ENCODE measurements around the gene ZMIZ1. TPM values are rescaled to one million over a fixed set of nuclear protein-coding genes. Genes with fewer than 3 reads are reported as not detected.

ZMIZ1 gene
- total and polyA plus RNA-seq, 2 donors, result 30.2 to 54.6 TPM

DNA sequence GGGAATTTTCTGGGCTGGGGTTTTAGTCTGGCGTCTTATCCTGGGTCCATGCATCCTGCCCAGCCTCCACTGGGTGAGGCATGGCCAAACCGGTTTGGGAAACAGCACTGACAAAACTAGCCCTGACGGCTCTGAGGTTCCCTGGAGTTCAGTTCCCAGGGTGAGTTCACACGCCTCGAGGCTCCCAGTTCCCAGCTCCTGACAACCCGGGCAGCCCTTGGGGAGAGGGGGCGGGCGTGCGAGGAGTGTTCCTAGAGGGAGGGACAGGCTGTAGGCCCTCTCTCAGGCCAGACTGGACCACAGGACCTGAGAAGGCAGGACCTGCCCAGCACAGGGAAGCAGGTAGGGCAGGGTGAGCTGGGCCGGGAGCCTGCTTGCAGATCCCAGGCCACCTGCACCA, 196.2 kb downstream of the ZMIZ1 start:
- Histone ChIP-seq H3K4me3 (ENCODE audit: low read depth, low read length) (no peak overlapping the region), H3K27ac (ENCODE audit: low read depth) (peak overlapping the region; percentile 55), H3K36me3 (ENCODE audit: insufficient read depth) (no peaks in the 10 kb centered on the region), H3K4me1 (ENCODE audit: insufficient read depth) (peaks cover 2% of the 10 kb centered on the region)
- 71% methylated on average over 10 of the region's 10 CpGs for WGBS
- DNase-seq (ENCODE audit: extremely low spot score), result no peak

DNA sequence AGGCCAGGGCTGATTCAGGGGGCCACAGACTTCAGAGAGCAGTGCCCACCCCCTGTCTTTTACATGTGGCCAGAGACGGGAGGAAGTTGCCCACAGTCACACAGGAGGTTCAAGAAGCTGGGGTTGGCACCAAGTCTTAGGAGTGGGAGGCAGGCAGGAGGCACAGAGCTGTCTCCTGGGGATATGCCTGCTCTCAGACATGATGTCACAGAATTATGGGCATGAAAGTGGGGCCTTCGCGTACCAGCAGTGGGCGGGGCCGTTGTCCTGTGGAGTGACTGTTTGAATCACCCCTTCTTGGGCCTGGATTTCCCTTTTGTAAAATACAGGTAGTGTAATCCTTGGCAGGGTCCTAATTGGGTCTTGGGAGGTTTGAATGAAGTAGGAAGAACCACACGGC, 197.3 kb downstream of the ZMIZ1 start:
- DNase-seq (ENCODE audit: extremely low spot score), result no peak
- Histone ChIP-seq H3K4me1 (ENCODE audit: insufficient read depth) (peaks cover 2% of the 10 kb centered on the region), H3K27ac (ENCODE audit: low read depth) (peak overlapping the region; percentile 74), H3K36me3 (ENCODE audit: insufficient read depth) (no peaks in the 10 kb centered on the region), H3K4me3 (ENCODE audit: low read depth, low read length) (no peak overlapping the region)
- WGBS, result 65% methylated on average over 6 of the region's 6 CpGs

DNA sequence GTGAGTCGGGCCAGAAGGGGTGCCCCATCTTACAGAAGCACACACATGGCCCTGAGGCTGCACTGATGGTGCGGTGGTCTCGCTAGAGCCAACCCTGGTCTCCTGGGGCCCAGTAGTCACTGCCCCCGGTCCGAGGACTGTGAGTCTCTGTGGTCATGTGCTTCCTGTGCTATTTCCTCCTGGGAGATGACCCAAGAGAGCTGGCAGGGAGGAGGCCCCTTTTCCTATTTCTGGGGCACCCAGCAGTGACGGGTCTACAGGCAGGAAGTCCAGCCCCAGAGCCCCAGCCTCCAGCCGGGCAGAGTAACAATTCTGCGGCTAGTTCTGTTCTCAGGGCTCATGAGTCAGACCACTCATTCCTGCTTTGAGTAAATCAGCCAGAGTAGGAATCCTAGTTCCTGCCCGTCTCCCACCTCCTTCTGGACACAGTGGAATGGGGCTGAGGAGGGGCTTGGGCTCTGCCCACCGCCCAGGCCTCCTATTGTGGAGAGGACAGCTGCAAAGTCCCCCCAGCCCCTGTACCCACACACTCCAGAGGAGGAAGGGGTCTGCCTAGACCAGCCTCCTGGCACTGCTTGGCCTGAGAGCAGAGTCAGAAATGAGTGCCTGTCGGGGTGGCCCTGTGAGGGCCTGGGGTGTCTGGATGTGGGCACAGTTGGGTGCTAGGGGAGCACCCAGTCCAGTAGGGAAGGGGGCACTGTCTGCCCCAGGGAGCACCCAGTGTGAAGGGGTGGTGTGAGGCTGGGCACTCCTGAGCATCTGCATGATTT, 198.0 kb downstream of the ZMIZ1 start:
- no peak overlapping the region for H3K4me3 ChIP-seq (ENCODE audit: low read depth, low read length)
- peak overlapping the region; percentile 74 for H3K27ac ChIP-seq (ENCODE audit: low read depth)
- no peak for DNase-seq (ENCODE audit: extremely low spot score)
- no peaks in the 10 kb centered on the region for H3K36me3 ChIP-seq (ENCODE audit: insufficient read depth)
- 53% methylated on average over 11 of the region's 11 CpGs for WGBS
- H3K4me1 ChIP-seq (ENCODE audit: insufficient read depth), result peaks cover 2% of the 10 kb centered on the region

DNA sequence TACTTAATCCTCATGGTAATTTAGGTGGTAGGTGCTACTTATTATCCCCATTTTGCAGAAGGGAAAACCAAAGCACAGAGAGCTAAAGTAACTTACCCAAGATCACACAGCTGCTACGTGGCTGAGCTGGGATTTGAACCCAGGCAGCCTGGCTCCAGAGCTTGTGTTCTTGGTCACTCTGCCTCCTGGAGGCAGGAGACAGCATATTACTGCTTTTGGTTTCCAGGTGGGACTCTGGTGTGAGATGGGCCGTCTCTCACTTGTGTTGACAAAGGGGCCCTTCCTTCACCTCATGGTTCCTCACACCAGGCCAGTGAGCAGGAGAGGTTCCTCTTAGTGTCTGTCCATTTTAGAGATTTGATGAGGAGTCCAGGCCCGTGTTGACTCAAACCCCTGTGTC, 198.7 kb downstream of the ZMIZ1 start:
- Histone ChIP-seq H3K4me3 (ENCODE audit: low read depth, low read length) (no peak overlapping the region), H3K36me3 (ENCODE audit: insufficient read depth) (no peaks in the 10 kb centered on the region), H3K27ac (ENCODE audit: low read depth) (no peak overlapping the region), H3K4me1 (ENCODE audit: insufficient read depth) (peaks cover 2% of the 10 kb centered on the region)
- 75% methylated on average over 3 of the region's 3 CpGs for WGBS
- DNase-seq (ENCODE audit: extremely low spot score), result no peak

DNA sequence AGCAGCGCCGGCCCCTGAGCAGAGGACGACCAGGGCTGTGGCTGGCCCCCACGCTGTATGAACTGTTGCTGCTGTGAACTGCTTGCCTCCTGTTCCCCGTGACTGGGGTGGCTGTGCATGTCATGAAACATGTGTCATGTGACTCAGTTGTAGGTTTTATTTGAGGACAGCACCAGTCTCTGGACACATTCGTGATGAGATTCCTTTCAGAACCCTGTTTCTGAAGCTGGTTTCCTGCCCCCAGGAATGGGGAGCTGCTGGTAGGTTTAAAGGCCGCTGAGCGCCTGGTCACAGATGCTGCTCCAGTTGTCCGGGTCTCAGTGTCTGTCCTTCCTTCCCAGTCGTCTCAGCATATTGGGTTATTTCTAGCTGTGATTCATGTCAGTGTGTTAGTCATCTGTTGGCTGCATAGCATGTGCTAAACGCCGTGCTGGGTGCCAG, 199.4 kb downstream of the ZMIZ1 start:
- WGBS, result 70% methylated on average over 12 of the region's 12 CpGs
- no peak overlapping the region for H3K27ac ChIP-seq (ENCODE audit: low read depth)
- no peak for DNase-seq (ENCODE audit: extremely low spot score)
- H3K4me1 ChIP-seq (ENCODE audit: insufficient read depth), result peaks cover 2% of the 10 kb centered on the region
- H3K4me3 ChIP-seq (ENCODE audit: low read depth, low read length), result no peak overlapping the region
- H3K36me3 ChIP-seq (ENCODE audit: insufficient read depth), result no peaks in the 10 kb centered on the region

DNA sequence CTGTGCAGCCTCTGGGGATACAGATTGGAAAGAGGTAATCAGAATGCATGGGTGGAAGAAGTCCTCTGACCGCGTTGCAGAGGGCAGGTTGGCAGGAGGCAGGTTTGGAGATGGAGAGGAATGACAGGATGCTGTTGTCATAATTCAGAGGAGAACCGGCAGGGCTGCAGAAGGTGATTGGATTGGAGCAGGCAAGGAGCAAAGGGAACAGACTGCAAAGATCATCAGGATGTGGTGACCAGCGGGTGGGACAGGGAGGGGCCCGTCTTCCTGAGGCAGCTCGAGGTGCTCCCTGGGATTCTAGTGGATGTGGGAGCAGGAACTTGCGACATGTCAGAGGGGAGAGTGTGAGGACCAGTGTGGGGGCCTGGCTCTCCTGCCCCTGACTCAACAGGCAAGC, 200.0 kb downstream of the ZMIZ1 start:
- peaks cover 2% of the 10 kb centered on the region for H3K4me1 ChIP-seq (ENCODE audit: insufficient read depth)
- no peak overlapping the region for H3K27ac ChIP-seq (ENCODE audit: low read depth)
- 70% methylated on average over 7 of the region's 7 CpGs for WGBS

DNA sequence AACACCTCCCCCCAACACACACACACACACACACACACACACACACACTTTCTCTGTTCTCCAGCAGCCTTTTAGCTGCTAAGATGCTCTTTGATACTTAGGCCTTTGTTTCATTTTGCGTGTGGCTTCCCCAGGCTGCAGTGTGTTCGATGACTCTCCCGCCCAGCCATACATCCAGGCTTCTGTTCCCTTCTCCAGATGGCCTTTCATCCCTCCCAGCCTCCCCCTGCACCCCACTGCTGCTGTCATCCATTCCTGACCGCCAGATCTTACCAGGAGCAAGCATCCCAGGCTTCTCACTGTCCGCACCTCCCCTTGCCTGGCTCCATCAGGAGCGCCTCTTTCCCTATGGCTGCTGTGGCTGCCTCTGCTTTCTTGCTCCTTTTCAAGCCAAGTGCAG, 200.7 kb downstream of the ZMIZ1 start:
- Histone ChIP-seq H3K27ac (ENCODE audit: low read depth) (no peak overlapping the region), H3K36me3 (ENCODE audit: insufficient read depth) (no peaks in the 10 kb centered on the region), H3K4me1 (ENCODE audit: insufficient read depth) (peaks cover 2% of the 10 kb centered on the region), H3K4me3 (ENCODE audit: low read depth, low read length) (no peak overlapping the region)
- 92% methylated on average over 6 of the region's 6 CpGs for WGBS
- no peak for DNase-seq (ENCODE audit: extremely low spot score)

More for the DNA sequence above, 200.0 kb downstream of the ZMIZ1 start:
- no peak for DNase-seq (ENCODE audit: extremely low spot score)
- Histone ChIP-seq H3K36me3 (ENCODE audit: insufficient read depth) (no peaks in the 10 kb centered on the region), H3K4me3 (ENCODE audit: low read depth, low read length) (no peak overlapping the region)

DNA sequence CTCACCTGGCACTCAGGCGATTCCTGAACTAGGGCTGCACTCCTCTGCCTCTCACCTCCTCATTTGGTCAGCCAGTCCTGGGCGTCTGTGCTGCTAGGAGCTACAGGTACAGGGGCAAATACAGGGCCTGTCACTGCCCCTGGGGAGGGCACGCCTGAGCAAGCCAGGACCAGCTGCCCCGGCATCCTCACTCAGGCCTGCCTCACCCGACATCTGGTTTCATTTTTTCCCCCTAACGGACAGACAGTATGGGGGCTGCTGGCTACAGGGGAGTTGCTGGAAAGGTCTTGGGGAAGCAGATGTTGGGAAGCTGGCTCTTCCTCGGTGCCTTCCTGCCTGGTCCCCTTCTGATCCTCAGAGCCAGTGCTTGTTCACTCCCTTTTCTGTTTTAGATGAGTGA, 201.2 kb downstream of the ZMIZ1 start:
- peaks cover 2% of the 10 kb centered on the region for H3K4me1 ChIP-seq (ENCODE audit: insufficient read depth)

DNA sequence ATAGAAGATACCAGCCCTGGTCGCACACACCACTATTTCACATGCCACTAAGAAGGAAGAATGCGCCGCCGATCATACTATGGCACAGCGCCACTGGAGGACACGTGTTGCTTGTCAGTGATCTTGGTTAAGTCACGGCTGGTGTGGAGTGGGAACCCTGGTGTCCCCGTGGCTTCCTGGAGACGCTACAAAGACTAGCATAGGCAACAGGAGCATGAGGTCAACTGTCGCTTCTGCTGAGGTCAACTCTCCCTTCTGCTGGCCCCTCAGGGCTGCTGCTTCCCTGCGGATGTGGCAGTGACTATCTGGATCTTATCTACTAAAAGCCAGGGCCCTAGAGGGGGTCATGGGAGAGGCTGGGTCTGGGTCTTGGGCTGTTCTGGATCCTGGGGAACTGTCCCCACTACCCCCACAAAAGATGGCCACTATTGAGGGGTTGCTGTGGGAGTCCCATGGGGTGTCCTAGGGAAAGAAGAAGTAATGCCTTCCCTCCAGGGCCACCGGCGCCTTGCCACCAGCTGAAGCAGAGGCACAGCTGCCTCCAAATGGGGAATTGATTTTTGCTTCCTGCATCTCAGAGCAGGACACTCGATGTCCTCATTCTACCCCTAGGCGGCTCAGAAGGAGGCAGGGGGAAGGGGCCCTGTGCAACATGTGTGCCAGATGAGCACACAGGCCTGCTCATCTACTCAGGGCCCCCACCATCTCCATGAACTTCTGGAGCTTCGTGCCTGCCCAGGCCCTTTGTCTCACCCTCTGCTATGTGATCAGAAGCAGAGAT, 201.9 kb downstream of the ZMIZ1 start:
- H3K27ac ChIP-seq (ENCODE audit: low read depth), result no peak overlapping the region
- no peak overlapping the region for H3K4me3 ChIP-seq (ENCODE audit: low read depth, low read length)
- DNase-seq (ENCODE audit: extremely low spot score), result no peak
- H3K36me3 ChIP-seq (ENCODE audit: insufficient read depth), result no peaks in the 10 kb centered on the region
- WGBS, result 70% methylated on average over 16 of the region's 16 CpGs
- H3K4me1 ChIP-seq (ENCODE audit: insufficient read depth), result peaks cover 5% of the 10 kb centered on the region

More for the DNA sequence above, 201.2 kb downstream of the ZMIZ1 start:
- Histone ChIP-seq H3K4me3 (ENCODE audit: low read depth, low read length) (no peak overlapping the region), H3K36me3 (ENCODE audit: insufficient read depth) (no peaks in the 10 kb centered on the region), H3K27ac (ENCODE audit: low read depth) (no peak overlapping the region)
- no peak for DNase-seq (ENCODE audit: extremely low spot score)
- WGBS, result 82% methylated on average over 7 of the region's 7 CpGs

DNA sequence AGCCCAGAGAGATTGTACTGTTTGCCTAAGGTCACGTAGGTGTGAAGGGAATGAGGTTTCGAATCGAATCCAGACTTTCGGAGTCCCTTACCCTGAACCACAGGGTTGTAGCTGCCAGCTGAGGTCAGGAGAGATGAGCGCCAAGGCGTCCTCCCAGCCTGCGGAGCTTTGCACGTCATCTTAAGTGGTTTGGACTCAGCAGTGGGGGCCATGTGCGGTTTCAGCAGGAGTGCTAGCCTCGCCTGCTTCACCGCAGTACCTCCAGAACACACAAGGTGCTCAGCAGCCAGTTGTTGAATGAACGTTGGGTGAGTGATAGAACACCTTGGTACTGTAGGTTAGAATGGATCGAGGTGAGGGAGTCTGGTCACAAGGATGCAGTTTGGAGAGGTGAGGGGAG, 203.6 kb downstream of the ZMIZ1 start:
- Histone ChIP-seq H3K36me3 (ENCODE audit: insufficient read depth) (no peaks in the 10 kb centered on the region), H3K4me3 (ENCODE audit: low read depth, low read length) (no peak overlapping the region), H3K4me1 (ENCODE audit: insufficient read depth) (peaks cover 3% of the 10 kb centered on the region), H3K27ac (ENCODE audit: low read depth) (no peak overlapping the region)
- WGBS, result 93% methylated on average over 13 of the region's 13 CpGs
- no peak for DNase-seq (ENCODE audit: extremely low spot score)

DNA sequence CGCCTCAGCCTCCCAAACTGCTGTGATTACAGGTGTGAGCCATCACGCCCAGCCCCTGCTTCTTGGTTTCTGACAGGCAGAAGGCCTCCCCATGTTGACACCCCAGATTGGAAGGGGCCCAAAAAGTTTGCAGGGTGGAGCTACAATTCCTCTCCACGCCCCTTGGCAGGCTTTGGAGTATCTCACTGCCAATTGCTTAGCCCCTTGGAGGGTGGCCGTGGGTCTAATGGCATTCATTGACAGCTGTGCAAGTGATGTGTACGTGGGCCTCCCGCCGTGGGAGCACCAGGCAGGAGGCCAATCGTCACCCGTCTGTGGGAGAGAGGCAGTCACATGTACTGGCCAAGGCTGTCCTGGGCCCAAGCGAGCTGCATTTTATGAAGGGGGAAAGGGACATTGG, 204.8 kb downstream of the ZMIZ1 start:
- Histone ChIP-seq H3K4me1 (ENCODE audit: insufficient read depth) (peaks cover 3% of the 10 kb centered on the region), H3K27ac (ENCODE audit: low read depth) (peak overlapping the region; percentile 38), H3K36me3 (ENCODE audit: insufficient read depth) (no peaks in the 10 kb centered on the region), H3K4me3 (ENCODE audit: low read depth, low read length) (no peak overlapping the region)
- DNase-seq (ENCODE audit: extremely low spot score), result no peak
- WGBS, result 46% methylated on average over 10 of the region's 10 CpGs

DNA sequence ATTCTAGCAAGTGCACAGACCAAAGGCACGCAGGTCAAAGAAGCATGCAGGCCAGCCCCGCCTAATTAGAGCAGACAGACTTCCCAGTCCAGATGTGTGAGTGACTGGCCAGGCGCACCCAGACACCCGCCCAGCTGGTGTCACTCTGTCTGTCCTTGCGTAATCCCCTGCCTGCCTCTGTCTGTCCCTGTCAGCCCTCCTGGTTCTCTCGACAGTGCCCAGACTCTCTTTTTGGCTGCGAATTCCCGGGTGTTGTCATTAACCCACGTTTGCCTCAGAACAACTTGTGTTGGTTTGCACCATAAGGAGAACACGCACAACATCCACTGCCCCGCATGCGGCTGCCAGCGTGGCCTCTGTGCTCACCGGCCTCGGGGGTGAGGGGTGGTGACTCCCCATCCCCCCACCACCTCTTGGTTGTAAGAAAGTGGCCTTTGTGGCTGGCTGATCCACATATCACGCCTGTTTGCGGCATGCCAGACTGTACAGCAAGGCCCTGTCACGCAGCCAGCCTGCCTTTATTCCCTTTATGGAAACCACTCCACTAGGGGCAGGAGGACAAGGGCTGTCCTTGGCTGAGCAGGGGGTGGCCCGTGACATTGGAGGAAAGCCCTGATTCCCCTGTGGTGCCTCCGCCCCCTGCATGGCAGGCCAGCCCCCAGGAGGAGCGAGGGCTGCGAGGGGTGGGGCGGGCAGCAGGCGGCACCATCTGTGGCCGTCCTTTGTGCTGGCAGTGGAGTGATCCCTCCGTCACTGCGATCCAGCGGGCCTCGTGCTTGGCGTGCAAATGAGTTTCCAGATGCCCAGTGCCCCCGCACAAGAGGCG, 205.7 kb downstream of the ZMIZ1 start:
- 31% methylated on average over 32 of the region's 32 CpGs for WGBS
- DNase-seq (ENCODE audit: extremely low spot score), result no peak
- Histone ChIP-seq H3K36me3 (ENCODE audit: insufficient read depth) (no peaks in the 10 kb centered on the region), H3K4me3 (ENCODE audit: low read depth, low read length) (no peak overlapping the region), H3K4me1 (ENCODE audit: insufficient read depth) (peaks cover 3% of the 10 kb centered on the region), H3K27ac (ENCODE audit: low read depth) (peak overlapping the region; percentile 38)

DNA sequence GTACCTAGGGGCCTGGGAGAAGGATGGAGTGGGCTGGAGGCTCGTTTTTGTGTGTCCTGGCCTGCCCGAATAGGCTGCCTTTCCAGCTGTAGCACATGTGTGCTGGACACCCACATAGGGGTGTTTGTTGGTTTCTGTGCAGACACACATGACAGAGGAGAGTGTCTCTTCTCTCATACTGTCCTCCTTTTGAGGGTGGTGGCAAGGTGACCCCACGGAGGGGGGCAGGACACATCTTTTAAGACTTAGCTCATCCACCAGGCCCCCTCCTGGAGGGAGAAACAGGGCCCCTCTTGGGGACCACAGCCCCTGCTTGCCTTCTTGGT, 206.3 kb downstream of the ZMIZ1 start:
- no peaks in the 10 kb centered on the region for H3K36me3 ChIP-seq (ENCODE audit: insufficient read depth)
- H3K4me3 ChIP-seq (ENCODE audit: low read depth, low read length), result no peak overlapping the region
- H3K27ac ChIP-seq (ENCODE audit: low read depth), result no peak overlapping the region
- no peak for DNase-seq (ENCODE audit: extremely low spot score)
- H3K4me1 ChIP-seq (ENCODE audit: insufficient read depth), result peaks cover 3% of the 10 kb centered on the region
- 22% methylated on average over 3 of the region's 3 CpGs for WGBS
